Posterior vena cava (tissue), 2 donors: ENCODE data around the gene EPHA7. TPM values are rescaled to one million over a fixed set of nuclear protein-coding genes. Genes with fewer than 3 reads are reported as not detected.
A peak's percentile ranks its signal among the peaks of the same experiment; 100 is the strongest.

Source experiments
- DNase-seq: peaks from one replicate; pipeline ENCODE4 v3.0.0-alpha.2; 2020; ENCODE audit warnings: low spot score
- intact Hi-C, 2 donors: fragments of 100-400 bp; cut with DNase I; formaldehyde crosslinking; loops; one replicate each; pipeline versions ENCODE4 v1.14.1 to v1.14.2; 2022 to 2023
- long read RNA-seq, 2 donors: library from polyadenylated mRNA; unstranded; transcript quantifications; one replicate each; pipeline ENCODE4 v2.0.0, GENCODE V29; 2020 to 2021
- total RNA-seq, 2 donors: library from RNA; stranded (reverse); fragmentation: NEBNext Ultra II Directional; extraction: Animal tissue kit (Norgen Biotek cat#: 25700); gene quantifications; one replicate each; pipeline ENCODE4 v1.2.1, GENCODE V29; 2021
- donor health status: DM: yes; HTN: yes; CAD: no.
- donor health status: DM: yes; HTN: yes; CAD: no.

EPHA7 gene
- total RNA-seq: under 1 TPM; 0.19 to 0.24 TPM
- long read RNA-seq, donor 1: 0 reads
- long read RNA-seq, donor 2, partial matches to known transcripts: 0 of 1 reads
- long read RNA-seq, donor 2, other reads (novel, unspliced or antisense): 1 of 1 reads

- intact Hi-C loops: no loop called here
- DNase-seq: peak; percentile 95
Measured at GRCh38 chr6:93419304-93420162, at the start of gene EPHA7. TSS of gene EPHA7 (minus strand) at chr6:93419559. CDS start at chr6:93419341, 218 bp downstream.

GRCh38 chr6:93468291-93468690 is 48.9 kb upstream of the EPHA7 start:
- no peak for DNase-seq
- intact Hi-C loops: no loop called here

- DNase-seq: no peak
- intact Hi-C loops: no loop called here
Measured at GRCh38 chr6:93454533-93454932, 35.2 kb upstream of the EPHA7 start.

GRCh38 chr6:93453956-93454355 is 34.6 kb upstream of the EPHA7 start:
- DNase-seq: no peak
- intact Hi-C loops: no loop called here

- intact Hi-C loops: no loop called here
- no peak for DNase-seq
Measured at GRCh38 chr6:93447874-93448273, 28.5 kb upstream of the EPHA7 start.

DNA sequence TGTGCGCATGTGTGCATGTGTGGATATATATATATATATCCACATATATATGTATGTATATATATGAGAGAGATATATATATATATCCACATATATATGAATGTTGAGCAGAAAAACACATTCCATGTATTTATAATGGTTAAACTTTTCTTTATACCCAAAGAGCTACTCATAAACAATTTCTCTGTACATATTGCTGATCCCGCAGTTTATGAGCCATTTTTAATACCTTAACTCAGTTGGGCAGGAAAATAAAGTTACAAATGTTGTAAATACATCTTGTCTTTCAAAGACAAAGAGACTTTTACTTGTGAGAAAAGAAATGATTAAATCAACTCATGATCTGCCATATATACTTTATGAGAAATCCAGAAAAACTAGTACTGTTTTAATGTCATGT is 18.1 kb upstream of the EPHA7 start:
- intact Hi-C loops: no loop called here
- no peak for DNase-seq

DNA sequence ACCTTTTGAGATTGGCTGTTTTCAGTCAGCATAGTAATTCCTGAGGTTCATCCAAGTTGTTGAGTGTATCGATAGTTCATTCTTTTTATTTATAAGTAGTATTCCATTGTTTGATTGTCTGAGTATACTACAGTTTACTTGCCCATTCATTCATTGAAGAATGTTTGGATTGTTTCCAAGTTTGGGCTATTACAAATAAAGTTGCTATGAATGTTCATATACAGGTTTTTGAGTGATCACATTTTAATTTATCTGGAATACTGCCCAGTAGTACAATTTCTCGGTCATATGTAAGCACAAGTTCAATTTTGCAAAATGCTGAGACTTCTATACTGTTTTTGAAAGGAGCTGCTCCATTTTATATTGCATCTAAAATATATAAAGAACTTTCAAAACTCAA is 14.2 kb upstream of the EPHA7 start:
- DNase-seq: no peak
- intact Hi-C loops: no loop called here

- no peak for DNase-seq
- intact Hi-C loops: no loop called here
Measured at GRCh38 chr6:93424303-93425064, 5.1 kb upstream of the EPHA7 start.

DNA sequence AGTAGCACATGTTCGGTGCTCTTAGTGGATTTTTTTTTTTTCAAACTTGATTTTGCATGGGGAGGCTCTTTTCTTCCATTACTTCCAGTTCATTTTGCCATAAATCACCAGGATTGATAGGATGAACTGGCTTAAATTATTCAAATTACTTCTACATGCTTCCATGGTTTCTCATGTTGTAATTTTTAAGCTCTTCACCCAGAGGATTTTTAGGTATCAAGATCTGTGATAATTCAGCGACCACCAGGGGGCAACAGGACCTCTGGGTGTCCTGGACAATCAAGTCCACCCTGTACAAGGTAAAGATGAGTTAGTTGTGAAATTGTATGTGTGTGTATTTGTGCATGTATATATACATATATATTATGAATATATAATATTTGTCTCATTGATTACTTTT is 4.2 kb upstream of the EPHA7 start:
- no peak for DNase-seq
- intact Hi-C loops: no loop called here

DNA sequence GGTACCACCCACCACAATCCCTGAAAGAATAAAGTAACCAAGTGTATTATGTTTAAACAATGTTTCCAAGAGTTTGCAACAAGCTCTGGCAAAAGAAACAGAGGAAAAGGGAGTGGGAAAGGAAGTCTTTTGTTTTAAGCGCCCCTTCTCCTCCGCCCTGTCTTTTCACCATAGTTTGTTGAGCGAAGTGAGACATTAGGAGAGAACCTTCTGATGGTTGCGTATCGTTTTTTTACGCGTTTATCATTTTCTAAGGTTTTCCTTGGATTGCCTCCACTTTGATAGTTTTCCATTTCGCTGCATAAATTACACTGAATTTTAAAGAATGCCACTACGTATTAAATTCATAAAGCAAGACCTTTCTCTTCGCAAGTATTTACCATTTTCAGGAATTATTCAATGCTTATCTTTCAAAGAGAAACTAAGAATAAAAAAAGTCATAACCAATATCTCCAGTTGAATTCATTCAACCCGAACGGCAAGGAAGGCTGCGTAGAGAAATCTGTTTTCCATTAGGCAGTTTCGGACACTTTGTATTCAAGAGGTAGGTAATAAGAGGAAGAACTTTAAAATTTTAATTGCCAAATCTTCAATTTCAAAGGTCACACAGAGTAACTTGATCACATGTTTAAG is 920 bp upstream of the EPHA7 start:
- DNase-seq: no peak
- intact Hi-C loops: no loop called here

GRCh38 chr6:93418408-93419303 is 703 bp downstream of the EPHA7 start:
- peak; percentile 79 for DNase-seq
- intact Hi-C loops: no loop called here

GRCh38 chr6:93418033-93418407 is 1.3 kb downstream of the EPHA7 start:
- intact Hi-C loops: no loop called here
- no peak for DNase-seq

DNA sequence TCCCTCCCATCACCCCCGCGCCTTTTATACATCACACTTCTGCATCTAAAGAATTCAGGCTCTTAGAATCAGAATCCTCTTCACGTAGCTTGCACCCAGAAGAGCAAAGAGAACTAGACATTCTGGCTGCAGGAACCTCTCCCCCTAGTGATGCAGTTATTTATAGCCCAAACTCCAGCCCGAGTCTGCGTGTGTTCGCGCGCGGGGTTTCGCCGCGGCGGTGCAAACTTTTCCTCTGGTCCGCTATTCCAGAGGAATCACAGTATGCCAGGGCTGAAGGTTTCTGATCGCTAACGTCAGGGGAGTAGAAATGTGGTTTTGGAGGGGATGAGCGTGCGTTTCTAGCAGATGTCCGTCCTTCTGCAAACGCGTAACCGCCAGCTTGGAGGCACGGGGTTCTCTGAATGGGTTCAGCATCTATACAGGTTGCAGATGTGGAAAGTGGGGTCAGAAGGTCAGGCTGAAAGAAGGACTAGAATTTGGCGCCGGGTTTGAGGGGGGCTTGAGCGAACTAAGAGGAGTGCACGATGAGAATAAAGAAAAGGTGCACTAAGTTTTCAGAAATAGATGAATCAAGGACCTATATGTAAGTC is 1.8 kb downstream of the EPHA7 start:
- DNase-seq: no peak
- intact Hi-C loops: no loop called here

- intact Hi-C loops: no loop called here
- peak; percentile 74 for DNase-seq
Measured at GRCh38 chr6:93416571-93417420, 2.6 kb downstream of the EPHA7 start.

- intact Hi-C loops: no loop called here
- no peak for DNase-seq
Measured at GRCh38 chr6:93413190-93413589, 6.2 kb downstream of the EPHA7 start.

GRCh38 chr6:93412452-93412851 is 6.9 kb downstream of the EPHA7 start:
- no peak for DNase-seq
- intact Hi-C loops: no loop called here

GRCh38 chr6:93407186-93407585 is 12.2 kb downstream of the EPHA7 start:
- no peak for DNase-seq
- intact Hi-C loops: no loop called here

DNA sequence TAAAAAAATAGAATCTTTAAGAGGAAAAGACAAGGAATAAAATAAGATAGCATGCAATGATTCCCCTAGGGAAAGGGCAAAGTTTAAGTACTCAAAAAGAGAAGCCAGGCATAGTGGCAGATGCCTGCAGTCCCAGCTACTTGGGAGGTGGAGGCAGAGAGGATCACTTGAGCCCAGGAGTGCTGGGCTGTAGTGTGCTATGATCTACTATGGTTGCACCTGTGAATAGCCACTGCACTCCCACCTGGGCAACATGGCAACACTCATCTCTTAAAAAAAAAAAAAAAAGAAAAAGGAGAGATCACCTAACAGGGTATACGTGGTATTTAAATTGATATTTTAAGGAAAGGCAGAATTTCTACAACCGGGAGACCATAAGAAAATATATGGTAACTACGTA is 16.0 kb downstream of the EPHA7 start:
- DNase-seq: no peak
- intact Hi-C loops: no loop called here
